ENCODE results near the gene C2orf78. TPM values are rescaled to one million over a fixed set of nuclear protein-coding genes. Genes with fewer than 3 reads are reported as not detected.
"Not testable (repeated sequence)": the region's sequence is repeated elsewhere in the genome, so short reads cannot be mapped to it uniquely, and the experiment has no call there.

Gene C2orf78
- total RNA-seq, 1 donor from 2014 or later, result not detected

- intact Hi-C loops (cut with micrococcal nuclease), result no loop called here
- Mint-ChIP-seq H3K4me1 (peaks cover 14% of the 10 kb centered on the region), H3K27me3 (no peaks in the 10 kb centered on the region), H3K9me3 (no peaks in the 10 kb centered on the region), H3K4me3 (no peak overlapping the region), H3K36me3 (ENCODE audit: low read depth) (peaks cover 62% of the 10 kb centered on the region), H3K27ac (no peak overlapping the region)
- DNase-seq, result no peak
Measured at GRCh38 chr2:73766349-73766748, 17.6 kb upstream of the C2orf78 start.

GRCh38 chr2:73766994-73767393, 17.0 kb upstream of the C2orf78 start:
- no peaks in the 10 kb centered on the region for H3K27me3 Mint-ChIP-seq
- H3K27ac Mint-ChIP-seq, result no peak overlapping the region
- peaks cover 60% of the 10 kb centered on the region for H3K36me3 Mint-ChIP-seq (ENCODE audit: low read depth)
- intact Hi-C loops (cut with micrococcal nuclease), result no loop called here
- DNase-seq, result no peak
- H3K9me3 Mint-ChIP-seq, result no peaks in the 10 kb centered on the region
- H3K4me1 Mint-ChIP-seq, result peaks cover 14% of the 10 kb centered on the region
- no peak overlapping the region for H3K4me3 Mint-ChIP-seq

DNA sequence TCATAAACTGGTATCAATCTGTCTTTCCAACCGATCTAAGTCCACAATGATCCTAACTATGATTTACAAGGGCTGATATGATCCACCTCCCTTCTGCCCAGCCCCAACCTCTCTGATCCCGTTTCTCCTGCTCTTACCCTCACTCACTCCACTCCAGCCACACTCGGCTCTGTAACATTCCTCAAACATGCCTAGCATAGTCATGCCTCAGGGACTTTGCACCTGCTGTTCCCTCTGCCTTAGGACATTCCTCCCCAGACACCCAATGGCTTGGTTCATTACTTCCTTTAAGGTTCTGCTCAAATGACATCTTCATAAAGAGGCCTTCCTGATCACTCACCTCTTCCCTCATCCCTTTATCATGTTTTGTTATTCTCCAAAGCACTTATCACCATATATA, 13.3 kb upstream of the C2orf78 start:
- peaks cover 67% of the 10 kb centered on the region for H3K36me3 Mint-ChIP-seq (ENCODE audit: low read depth)

GRCh38 chr2:73772819-73773218, 11.2 kb upstream of the C2orf78 start:
- peaks cover 16% of the 10 kb centered on the region for H3K4me1 Mint-ChIP-seq
- no peak for DNase-seq
- no peak overlapping the region for H3K4me3 Mint-ChIP-seq
- no peaks in the 10 kb centered on the region for H3K9me3 Mint-ChIP-seq
- H3K27me3 Mint-ChIP-seq, result no peaks in the 10 kb centered on the region
- no peak overlapping the region for H3K27ac Mint-ChIP-seq
- intact Hi-C loops (cut with micrococcal nuclease), result no loop called here
- peaks cover 69% of the 10 kb centered on the region for H3K36me3 Mint-ChIP-seq (ENCODE audit: low read depth)

More for the DNA sequence above, 13.3 kb upstream of the C2orf78 start:
- Mint-ChIP-seq H3K4me3 (no peak overlapping the region), H3K27ac (peak overlapping the region; percentile 6), H3K4me1 (peaks cover 15% of the 10 kb centered on the region), H3K27me3 (no peaks in the 10 kb centered on the region), H3K9me3 (no peaks in the 10 kb centered on the region)
- intact Hi-C loops (cut with micrococcal nuclease), result no loop called here
- no peak for DNase-seq

GRCh38 chr2:73776381-73776780, 7.6 kb upstream of the C2orf78 start:
- no peak overlapping the region for H3K27ac Mint-ChIP-seq
- intact Hi-C loops (cut with micrococcal nuclease), result no loop called here
- no peaks in the 10 kb centered on the region for H3K9me3 Mint-ChIP-seq
- no peak for DNase-seq
- no peak overlapping the region for H3K4me3 Mint-ChIP-seq
- H3K4me1 Mint-ChIP-seq, result peaks cover 15% of the 10 kb centered on the region
- H3K27me3 Mint-ChIP-seq, result no peaks in the 10 kb centered on the region
- H3K36me3 Mint-ChIP-seq (ENCODE audit: low read depth), result peaks cover 49% of the 10 kb centered on the region

DNA sequence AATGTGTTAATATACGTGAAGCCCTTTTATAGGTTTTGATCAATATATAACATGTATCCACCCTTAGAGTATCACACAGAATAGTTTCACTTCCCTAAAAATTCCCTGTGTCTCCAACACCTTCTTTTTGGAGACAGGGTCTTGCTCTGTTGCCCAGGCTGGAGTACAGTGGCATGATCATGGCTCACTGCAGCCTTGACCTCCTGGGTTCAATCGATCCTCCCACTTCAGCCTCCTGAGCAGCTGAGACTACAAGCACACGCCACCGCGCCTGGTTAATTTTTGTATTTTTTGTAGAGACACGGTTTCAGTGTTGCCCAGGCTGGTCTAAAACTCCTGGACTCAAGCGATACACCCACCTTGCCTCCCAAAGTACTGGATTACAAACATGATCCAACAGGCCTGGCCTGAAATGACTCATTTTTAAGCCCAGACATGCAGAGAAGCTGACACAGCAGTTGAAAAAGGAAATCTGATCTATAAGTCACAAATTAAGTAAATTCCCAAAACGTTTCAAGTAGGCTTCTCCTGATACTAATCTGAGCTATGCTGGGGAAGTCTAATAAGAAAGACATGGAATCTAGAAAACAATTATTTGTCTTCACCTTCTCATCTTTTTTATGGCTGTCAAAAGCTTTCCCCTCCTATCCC, 7.0 kb upstream of the C2orf78 start:
- no peak overlapping the region for H3K4me3 Mint-ChIP-seq
- H3K27me3 Mint-ChIP-seq, result no peaks in the 10 kb centered on the region
- no peaks in the 10 kb centered on the region for H3K9me3 Mint-ChIP-seq
- intact Hi-C loops (cut with micrococcal nuclease), result no loop called here
- DNase-seq, result no peak
- H3K36me3 Mint-ChIP-seq (ENCODE audit: low read depth), result peaks cover 46% of the 10 kb centered on the region
- H3K4me1 Mint-ChIP-seq, result peaks cover 14% of the 10 kb centered on the region
- peak overlapping the region; percentile 26 for H3K27ac Mint-ChIP-seq

- DNase-seq; H3K9me3 Mint-ChIP-seq; H3K27me3 Mint-ChIP-seq; intact Hi-C loops (cut with micrococcal nuclease): not testable (repeated sequence)
- H3K4me1 Mint-ChIP-seq, result peaks cover 13% of the 10 kb centered on the region
- peak overlapping the region; percentile 91 for H3K4me3 Mint-ChIP-seq
- H3K27ac Mint-ChIP-seq, result peak overlapping the region; percentile 93
- H3K36me3 Mint-ChIP-seq (ENCODE audit: low read depth), result peaks cover 29% of the 10 kb centered on the region
Measured at GRCh38 chr2:73778867-73779466, 5.0 kb upstream of the C2orf78 start.

GRCh38 chr2:73779467-73780236, 4.3 kb upstream of the C2orf78 start, which contains the start of gene DUSP11:
DUSP11 (minus strand) TSS chr2:73780103; CDS start chr2:73779974, 129 bp downstream.
- H3K27me3 Mint-ChIP-seq, result peaks cover 4% of the 10 kb centered on the region
- H3K9me3 Mint-ChIP-seq, result no peaks in the 10 kb centered on the region

DNA sequence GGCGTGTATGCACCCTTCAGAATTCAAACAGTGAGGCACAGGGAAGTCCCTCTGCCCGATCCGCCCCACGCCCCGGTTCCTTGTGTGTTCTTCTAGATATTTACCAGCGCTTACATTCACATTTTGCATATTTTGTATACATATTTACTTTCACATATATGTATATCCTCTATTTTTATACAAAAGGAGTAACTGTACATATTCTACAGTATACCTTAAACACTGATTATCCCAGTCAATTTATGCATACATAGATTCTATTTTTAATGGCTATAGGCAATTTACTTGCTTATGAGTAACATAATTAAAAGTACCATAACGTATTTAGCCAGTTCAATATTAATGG, 3.8 kb upstream of the C2orf78 start:
- Mint-ChIP-seq H3K36me3 (ENCODE audit: low read depth) (peaks cover 18% of the 10 kb centered on the region), H3K4me1 (peaks cover 13% of the 10 kb centered on the region), H3K27me3 (peaks cover 4% of the 10 kb centered on the region), H3K4me3 (peak overlapping the region; percentile 91), H3K27ac (peak overlapping the region; percentile 93), H3K9me3 (no peaks in the 10 kb centered on the region)
- DNase-seq, result no peak
- intact Hi-C loops (cut with micrococcal nuclease), result loop anchor here (1.0 kb wide), 1 partner anchor 43 kb away; the partner anchor contains the start of gene TPRKB

More at GRCh38 chr2:73779467-73780236, 4.3 kb upstream of the C2orf78 start, which contains the start of gene DUSP11:
- peak within 1 kb of the TSS; percentile 93 for H3K27ac Mint-ChIP-seq
- DNase-seq, result peak; percentile 99
- intact Hi-C loops (cut with micrococcal nuclease), result loop anchor here (1.0 kb wide), 1 partner anchor 42 kb away; the partner anchor contains the start of gene TPRKB
- peaks cover 23% of the 10 kb centered on the region for H3K36me3 Mint-ChIP-seq (ENCODE audit: low read depth)
- peak within 1 kb of the TSS; percentile 91 for H3K4me3 Mint-ChIP-seq
- H3K4me1 Mint-ChIP-seq, result peaks cover 13% of the 10 kb centered on the region

- H3K27me3 Mint-ChIP-seq; H3K4me3 Mint-ChIP-seq; H3K27ac Mint-ChIP-seq; H3K9me3 Mint-ChIP-seq; intact Hi-C loops (cut with micrococcal nuclease); DNase-seq; H3K4me1 Mint-ChIP-seq; H3K36me3 Mint-ChIP-seq (ENCODE audit: low read depth): not testable (repeated sequence)
Measured at GRCh38 chr2:73783402-73783801, 581 bp upstream of the C2orf78 start.

DNA sequence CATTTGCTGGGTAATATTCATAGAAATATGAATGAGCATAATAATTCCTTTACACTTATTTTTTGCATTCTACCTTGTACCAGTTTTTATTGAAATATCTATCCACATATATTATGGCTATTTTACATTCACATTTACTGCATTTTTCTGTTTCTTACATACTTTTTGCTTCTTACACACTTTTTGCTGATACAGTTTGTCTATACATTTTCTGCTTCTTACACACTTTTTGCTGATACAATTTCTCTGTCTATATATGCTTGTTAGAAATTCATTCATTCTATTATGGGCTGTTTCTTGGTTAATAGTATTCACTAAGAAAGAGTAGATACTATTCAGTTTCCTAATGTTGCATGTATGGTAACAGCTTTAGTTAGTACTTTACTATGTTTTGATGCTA, 27.9 kb downstream of the C2orf78 start:
- intact Hi-C loops (cut with micrococcal nuclease), result no loop called here
- Mint-ChIP-seq H3K9me3 (no peaks in the 10 kb centered on the region), H3K36me3 (ENCODE audit: low read depth) (no peaks in the 10 kb centered on the region), H3K4me1 (peaks cover 6% of the 10 kb centered on the region), H3K27me3 (peaks cover 4% of the 10 kb centered on the region), H3K4me3 (no peak overlapping the region), H3K27ac (no peak overlapping the region)
- no peak for DNase-seq

- Mint-ChIP-seq H3K27ac (no peak overlapping the region), H3K4me1 (peaks cover 6% of the 10 kb centered on the region), H3K27me3 (peaks cover 4% of the 10 kb centered on the region), H3K4me3 (no peak overlapping the region), H3K9me3 (no peaks in the 10 kb centered on the region), H3K36me3 (ENCODE audit: low read depth) (no peaks in the 10 kb centered on the region)
- no peak for DNase-seq
- intact Hi-C loops (cut with micrococcal nuclease), result no loop called here
Measured at GRCh38 chr2:73812635-73813034, 28.7 kb downstream of the C2orf78 start.

DNA sequence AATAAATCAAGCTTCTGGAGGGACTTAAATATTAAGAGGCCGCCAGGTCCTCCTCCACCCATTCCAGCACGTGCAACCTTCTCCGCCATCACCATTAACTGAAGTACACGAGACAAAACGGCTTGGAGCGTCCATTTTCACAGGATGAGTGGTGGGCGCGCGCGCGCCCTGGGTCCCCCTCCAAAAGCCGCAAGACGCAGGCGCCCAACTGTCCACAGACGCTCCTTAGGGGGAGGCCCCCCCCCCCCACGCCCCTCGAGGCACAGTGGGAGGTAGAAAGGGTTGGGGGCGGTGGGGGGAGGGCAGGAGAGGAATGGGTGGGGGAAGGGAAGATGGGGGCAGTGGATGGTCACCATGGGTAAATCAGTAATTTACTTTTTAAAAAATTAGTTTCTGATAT, 34.3 kb downstream of the C2orf78 start:
- no peaks in the 10 kb centered on the region for H3K9me3 Mint-ChIP-seq
- H3K4me1 Mint-ChIP-seq, result peaks cover 16% of the 10 kb centered on the region
- intact Hi-C loops (cut with micrococcal nuclease), result no loop called here

DNA sequence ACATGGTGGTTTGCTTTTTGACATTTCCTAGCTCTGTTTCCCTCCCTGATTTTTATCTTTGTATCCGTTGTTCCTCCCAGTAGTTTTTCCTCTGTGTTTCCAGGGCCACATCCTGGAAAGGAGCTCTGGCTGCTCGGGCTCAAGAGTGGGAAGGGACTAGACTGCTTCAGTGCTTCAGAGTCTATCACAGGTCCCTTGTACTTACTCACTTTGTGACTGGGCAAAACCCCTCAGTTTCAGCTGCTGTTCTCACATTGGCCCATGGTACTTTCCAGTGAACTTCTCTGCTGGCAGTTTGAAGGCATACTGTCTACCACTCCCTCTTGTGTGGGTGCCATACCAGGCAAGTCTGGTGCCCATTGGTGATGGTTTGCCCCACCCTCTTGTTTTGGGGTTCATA, 37.2 kb downstream of the C2orf78 start:
- Mint-ChIP-seq H3K4me3 (no peak overlapping the region), H3K27me3 (peaks cover 4% of the 10 kb centered on the region), H3K36me3 (ENCODE audit: low read depth) (no peaks in the 10 kb centered on the region), H3K4me1 (peaks cover 17% of the 10 kb centered on the region), H3K27ac (peak overlapping the region; percentile 67), H3K9me3 (no peaks in the 10 kb centered on the region)
- no peak for DNase-seq
- intact Hi-C loops (cut with micrococcal nuclease), result no loop called here

More for the DNA sequence above, 34.3 kb downstream of the C2orf78 start:
- DNase-seq, result no peak
- peaks cover 4% of the 10 kb centered on the region for H3K27me3 Mint-ChIP-seq
- no peak overlapping the region for H3K4me3 Mint-ChIP-seq
- H3K36me3 Mint-ChIP-seq (ENCODE audit: low read depth), result no peaks in the 10 kb centered on the region
- no peak overlapping the region for H3K27ac Mint-ChIP-seq

All from activated CD4-positive, alpha-beta T cell treated with anti-CD3 and anti-CD28 coated beads, Interleukin-2, amount 10 ng/mL, durations not matched to agents 24 days and 14 days (primary cell).